WTC11 (cell line): Measurements from ENCODE around the gene ATP11B. TPM values are rescaled to one million over a fixed set of nuclear protein-coding genes. Genes with fewer than 3 reads are reported as not detected.

Experiments
- ATAC-seq: fragments of 200-7000 bp; cut with Tn5 transposase; 2 replicates; pipeline ENCODE4 v1.10.0; 2021; ENCODE audit warnings: mild to moderate bottlenecking, moderate library complexity
- CTCF ChIA-PET: fragments of 300-600 bp; sonication (Branson Sonifier 250); formaldehyde crosslinking; loops from one replicate; lab custom pipeline; 2021; ENCODE audit warnings: antibody characterized with exemption; lab: Charles Lee
- POLR2A ChIA-PET: fragments of 350-600 bp; sonication (Branson Sonifier 250); formaldehyde crosslinking; loops from one replicate; lab custom pipeline; 2021; ENCODE audit warnings: antibody characterized with exemption; lab: Charles Lee
- DNase-seq: peaks from one replicate; pipeline ENCODE4 v3.0.0; 2021; ENCODE audit warnings: low spot score
- H3K27ac Mint-ChIP-seq: 2 replicates; pipeline ENCODE4 v1.8.0; 2021; ENCODE audit warnings: mixed read lengths
- H3K27me3 Mint-ChIP-seq: 2 replicates; pipeline ENCODE4 v1.8.0; 2021; ENCODE audit warnings: low read depth, mild to moderate bottlenecking, moderate library complexity, mixed read lengths
- H3K36me3 Mint-ChIP-seq: 2 replicates; pipeline ENCODE4 v1.8.0; 2021; ENCODE audit warnings: mixed read lengths
- H3K4me1 Mint-ChIP-seq: 2 replicates; pipeline ENCODE4 v1.8.0; 2022; ENCODE audit warnings: mixed read lengths
- H3K4me3 Mint-ChIP-seq: 2 replicates; pipeline ENCODE4 v1.8.0; 2021; ENCODE audit warnings: mild to moderate bottlenecking, moderate library complexity, mixed read lengths
- H3K9me3 Mint-ChIP-seq: 2 replicates; pipeline ENCODE4 v1.8.0; 2021; ENCODE audit warnings: mixed read lengths
- E2F5 ChIP-seq: sonication (generic); formaldehyde crosslinking; IDR thresholded peaks from 2 replicates; pipeline ENCODE4 v1.8.1; 2022; ENCODE audit warnings: mild to moderate bottlenecking, moderate library complexity, missing genetic modification reagents
- ESRRA ChIP-seq: sonication (generic); formaldehyde crosslinking; IDR thresholded peaks from 2 replicates; pipeline ENCODE4 v1.8.1; 2022; ENCODE audit warnings: mild to moderate bottlenecking, missing genetic modification reagents, borderline replicate concordance
- FOXK1 ChIP-seq: sonication (generic); formaldehyde crosslinking; IDR thresholded peaks from 2 replicates; pipeline ENCODE4 v1.8.0; 2022; ENCODE audit warnings: mild to moderate bottlenecking, moderate library complexity, missing genetic modification reagents
- GRHL2 ChIP-seq: fragments of 250-450 bp; sonication (Bioruptor Pico); IDR thresholded peaks from 2 replicates; pipeline ENCODE4 v1.8.0; 2022; ENCODE audit warnings: mild to moderate bottlenecking, moderate library complexity; ENCODE audit not compliant: insufficient replicate concordance, severe bottlenecking
- GTF2I ChIP-seq: fragments of 250-450 bp; sonication (Bioruptor Pico); conservative IDR thresholded peaks from 2 replicates; pipeline ENCODE4 v1.4.0; 2021; ENCODE audit warnings: mild to moderate bottlenecking
- IRF2 ChIP-seq: sonication (generic); formaldehyde crosslinking; IDR thresholded peaks from 2 replicates; pipeline ENCODE4 v1.8.0; 2022; ENCODE audit warnings: low read depth, missing genetic modification reagents, borderline replicate concordance
- JAZF1 ChIP-seq: fragments of 250-450 bp; sonication (Bioruptor Pico); IDR thresholded peaks from 2 replicates; pipeline ENCODE4 v1.9.0; 2021; ENCODE audit warnings: moderate library complexity, mild to moderate bottlenecking, inconsistent platforms
- MYBL2 ChIP-seq: sonication (generic); formaldehyde crosslinking; IDR thresholded peaks from 2 replicates; pipeline ENCODE4 v1.8.1; 2023; ENCODE audit warnings: mild to moderate bottlenecking, moderate library complexity, missing genetic modification reagents
- NR3C1 ChIP-seq: sonication (generic); formaldehyde crosslinking; conservative IDR thresholded peaks from 2 replicates; pipeline ENCODE4 v1.8.1; 2023; ENCODE audit warnings: low read depth, mild to moderate bottlenecking, missing genetic modification reagents
- OVOL2 ChIP-seq: fragments of 250-450 bp; sonication (Bioruptor Pico); IDR thresholded peaks from 2 replicates; pipeline ENCODE4 v1.9.0; 2021; ENCODE audit warnings: mild to moderate bottlenecking, borderline replicate concordance
- ZNF263 ChIP-seq: sonication (generic); formaldehyde crosslinking; IDR thresholded peaks from 2 replicates; pipeline ENCODE4 v1.8.1; 2022; ENCODE audit warnings: low read depth, mild to moderate bottlenecking, moderate library complexity, missing genetic modification reagents
- ZNF281 ChIP-seq: sonication (generic); formaldehyde crosslinking; IDR thresholded peaks from 2 replicates; pipeline ENCODE4 v1.8.0; 2023; ENCODE audit warnings: mild to moderate bottlenecking, missing genetic modification reagents
- ZNF512 ChIP-seq: sonication (generic); formaldehyde crosslinking; IDR thresholded peaks from 2 replicates; pipeline ENCODE4 v1.8.1; 2022; ENCODE audit warnings: missing genetic modification reagents, borderline replicate concordance
- total RNA-seq: library from RNA; stranded (reverse); gene quantifications from 3 replicates; pipeline ENCODE4 v1.2.3, GENCODE V29; 2021
- TF ChIP-seq, protein P1 (sequence below): sonication (generic); formaldehyde crosslinking; IDR thresholded peaks from 2 replicates; pipeline ENCODE4 v1.8.1; 2022; ENCODE audit warnings: low read depth, mild to moderate bottlenecking, moderate library complexity, missing genetic modification reagents, borderline replicate concordance
- TF ChIP-seq, protein P2 (sequence below): sonication (generic); formaldehyde crosslinking; IDR thresholded peaks from 2 replicates; pipeline ENCODE4 v1.8.0; 2022; ENCODE audit warnings: mild to moderate bottlenecking, missing genetic modification reagents

ATP11B gene
- total RNA-seq, 1 experiment from 2014 or later = 25.7 TPM

DNA sequence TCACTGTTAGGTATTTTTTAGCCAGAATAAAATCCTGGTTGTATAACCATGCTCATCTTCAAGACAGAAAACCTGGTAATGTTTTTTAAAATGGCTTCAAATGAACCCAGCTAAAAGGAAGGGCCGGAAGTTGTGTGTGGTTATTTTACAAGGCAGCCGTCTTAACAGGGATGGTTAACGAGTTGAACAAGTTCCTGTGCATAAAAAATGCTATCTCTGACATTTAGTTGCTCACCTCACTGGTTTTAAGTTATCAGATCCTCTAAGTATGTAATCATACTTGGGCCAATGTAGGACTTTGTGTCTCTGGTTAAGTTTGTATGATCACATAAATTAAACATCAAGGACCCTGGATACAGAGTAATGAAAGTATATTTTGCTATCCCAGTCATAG is 2.1 kb downstream of the ATP11B start:
- peak overlapping the region; percentile 86 for H3K4me3 Mint-ChIP-seq
- H3K27ac Mint-ChIP-seq = no peak overlapping the region
- TF ChIP-seq NR3C1 (no peak), MYBL2 (CRISPR knock-in tag) (no peak), IRF2 (CRISPR knock-in tag) (no peak), ZNF512 (CRISPR knock-in tag) (no peak), GRHL2 (CRISPR knock-in tag) (no peak), JAZF1 (no peak), OVOL2 (CRISPR knock-in tag) (no peak), FOXK1 (CRISPR knock-in tag) (no peak), E2F5 (CRISPR knock-in tag) (no peak), ZNF281 (CRISPR knock-in tag) (no peak), ESRRA (CRISPR knock-in tag) (no peak)
- TF ChIP-seq, protein P1, sequence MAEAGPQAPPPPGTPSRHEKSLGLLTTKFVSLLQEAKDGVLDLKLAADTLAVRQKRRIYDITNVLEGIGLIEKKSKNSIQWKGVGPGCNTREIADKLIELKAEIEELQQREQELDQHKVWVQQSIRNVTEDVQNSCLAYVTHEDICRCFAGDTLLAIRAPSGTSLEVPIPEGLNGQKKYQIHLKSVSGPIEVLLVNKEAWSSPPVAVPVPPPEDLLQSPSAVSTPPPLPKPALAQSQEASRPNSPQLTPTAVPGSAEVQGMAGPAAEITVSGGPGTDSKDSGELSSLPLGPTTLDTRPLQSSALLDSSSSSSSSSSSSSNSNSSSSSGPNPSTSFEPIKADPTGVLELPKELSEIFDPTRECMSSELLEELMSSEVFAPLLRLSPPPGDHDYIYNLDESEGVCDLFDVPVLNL (CRISPR knock-in tag) = no peak
- TF ChIP-seq, all 79 proteins: peak for 0
- no peaks in the 10 kb centered on the region for H3K36me3 Mint-ChIP-seq
- POLR2A ChIA-PET = interaction anchor here (0.5 to 1.4 kb wide), 3 partner anchors 9 to 119 kb away, joined by 4 to 6 read pairs (median 5); no protein-coding TSS in a partner anchor
- DNase-seq (no peak), ATAC-seq (no peak)
- peaks cover 15% of the 10 kb centered on the region for H3K27me3 Mint-ChIP-seq
- H3K9me3 Mint-ChIP-seq = no peaks in the 10 kb centered on the region
- peaks cover 13% of the 10 kb centered on the region for H3K4me1 Mint-ChIP-seq
- CTCF ChIA-PET = no interaction called here

- H3K9me3 Mint-ChIP-seq = no peaks in the 10 kb centered on the region
- DNase-seq (no peak), ATAC-seq (no peak)
- peaks cover 13% of the 10 kb centered on the region for H3K4me1 Mint-ChIP-seq
- ChIA-PET POLR2A (no interaction called here), CTCF (no interaction called here)
- H3K4me3 Mint-ChIP-seq = no peak overlapping the region
- peaks cover 15% of the 10 kb centered on the region for H3K27me3 Mint-ChIP-seq
- no peak for TF ChIP-seq GTF2I (CRISPR knock-in tag)
- TF ChIP-seq, protein P2, sequence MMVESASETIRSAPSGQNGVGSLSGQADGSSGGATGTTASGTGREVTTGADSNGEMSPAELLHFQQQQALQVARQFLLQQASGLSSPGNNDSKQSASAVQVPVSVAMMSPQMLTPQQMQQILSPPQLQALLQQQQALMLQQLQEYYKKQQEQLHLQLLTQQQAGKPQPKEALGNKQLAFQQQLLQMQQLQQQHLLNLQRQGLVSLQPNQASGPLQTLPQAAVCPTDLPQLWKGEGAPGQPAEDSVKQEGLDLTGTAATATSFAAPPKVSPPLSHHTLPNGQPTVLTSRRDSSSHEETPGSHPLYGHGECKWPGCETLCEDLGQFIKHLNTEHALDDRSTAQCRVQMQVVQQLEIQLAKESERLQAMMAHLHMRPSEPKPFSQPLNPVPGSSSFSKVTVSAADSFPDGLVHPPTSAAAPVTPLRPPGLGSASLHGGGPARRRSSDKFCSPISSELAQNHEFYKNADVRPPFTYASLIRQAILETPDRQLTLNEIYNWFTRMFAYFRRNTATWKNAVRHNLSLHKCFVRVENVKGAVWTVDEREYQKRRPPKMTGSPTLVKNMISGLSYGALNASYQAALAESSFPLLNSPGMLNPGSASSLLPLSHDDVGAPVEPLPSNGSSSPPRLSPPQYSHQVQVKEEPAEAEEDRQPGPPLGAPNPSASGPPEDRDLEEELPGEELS (CRISPR knock-in tag) = no peak
- no peak for TF ChIP-seq ZNF263
- no peaks in the 10 kb centered on the region for H3K36me3 Mint-ChIP-seq
- H3K27ac Mint-ChIP-seq = no peak overlapping the region
These were observed 3.0 kb downstream of the ATP11B start for GRCh38 chr3:182796310-182796709.
